GM12801 (cell line): ENCODE results near the gene ELMO1.

ENCODE experiments used
- TF ChIP-seq, protein P1 (sequence below): IDR thresholded peaks from one replicate; pipeline ENCODE4 v1.5.1; 2011; ENCODE audit warnings: control low read depth; ENCODE audit not compliant: insufficient read length; ENCODE audit errors: extremely low read depth

ELMO1 gene

DNA sequence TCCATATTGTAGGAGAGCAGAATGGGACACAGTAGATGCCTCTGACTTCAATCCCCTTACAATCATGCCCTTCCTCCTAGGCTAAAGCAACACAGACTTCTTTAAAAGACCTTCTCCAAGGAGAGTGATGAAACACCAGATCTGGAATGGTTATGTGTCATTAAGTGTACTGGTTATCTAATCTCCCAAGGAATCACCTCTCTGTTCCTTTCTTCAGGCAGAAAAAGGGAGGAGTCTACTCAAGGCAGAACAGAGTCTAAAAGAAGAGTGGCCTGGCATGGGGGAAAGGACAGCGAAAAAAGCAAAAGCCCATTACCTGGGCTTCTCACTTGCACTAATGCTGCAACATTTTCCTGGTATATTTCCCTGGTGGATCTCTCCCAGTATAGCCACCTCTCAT is 2.9 kb downstream of the ELMO1 start:
- TF ChIP-seq, protein P1, sequence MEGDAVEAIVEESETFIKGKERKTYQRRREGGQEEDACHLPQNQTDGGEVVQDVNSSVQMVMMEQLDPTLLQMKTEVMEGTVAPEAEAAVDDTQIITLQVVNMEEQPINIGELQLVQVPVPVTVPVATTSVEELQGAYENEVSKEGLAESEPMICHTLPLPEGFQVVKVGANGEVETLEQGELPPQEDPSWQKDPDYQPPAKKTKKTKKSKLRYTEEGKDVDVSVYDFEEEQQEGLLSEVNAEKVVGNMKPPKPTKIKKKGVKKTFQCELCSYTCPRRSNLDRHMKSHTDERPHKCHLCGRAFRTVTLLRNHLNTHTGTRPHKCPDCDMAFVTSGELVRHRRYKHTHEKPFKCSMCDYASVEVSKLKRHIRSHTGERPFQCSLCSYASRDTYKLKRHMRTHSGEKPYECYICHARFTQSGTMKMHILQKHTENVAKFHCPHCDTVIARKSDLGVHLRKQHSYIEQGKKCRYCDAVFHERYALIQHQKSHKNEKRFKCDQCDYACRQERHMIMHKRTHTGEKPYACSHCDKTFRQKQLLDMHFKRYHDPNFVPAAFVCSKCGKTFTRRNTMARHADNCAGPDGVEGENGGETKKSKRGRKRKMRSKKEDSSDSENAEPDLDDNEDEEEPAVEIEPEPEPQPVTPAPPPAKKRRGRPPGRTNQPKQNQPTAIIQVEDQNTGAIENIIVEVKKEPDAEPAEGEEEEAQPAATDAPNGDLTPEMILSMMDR: no peak

DNA sequence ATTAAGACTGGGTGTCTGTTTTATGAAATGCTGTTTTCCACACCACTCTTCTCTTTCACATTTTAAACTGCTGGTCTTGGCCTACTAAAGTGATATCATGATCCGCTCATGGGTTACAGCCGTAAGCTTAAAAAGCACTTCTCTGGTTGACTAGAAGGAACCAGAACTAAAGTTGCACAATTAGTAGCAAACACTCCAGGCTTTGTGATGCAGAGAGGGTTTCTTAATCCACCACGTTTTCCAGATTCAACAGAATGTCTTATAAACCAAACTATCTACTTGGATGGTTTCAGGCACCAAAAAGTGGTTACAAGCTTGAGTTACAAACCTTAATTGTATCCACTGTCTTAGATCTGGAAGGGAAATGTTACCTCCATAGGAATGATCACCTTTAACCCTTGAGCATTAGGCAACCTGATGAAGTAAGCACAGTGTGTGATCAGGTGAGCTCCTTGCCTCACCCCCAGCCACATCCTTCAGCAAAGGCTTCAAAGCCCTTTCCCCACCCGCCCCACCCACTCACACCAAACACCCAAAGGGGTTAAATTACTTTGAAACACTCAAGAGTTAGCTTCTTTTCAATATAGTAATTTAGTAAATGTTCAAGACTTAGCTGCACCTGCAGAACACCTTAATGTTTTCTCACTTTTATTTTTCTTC is 3.5 kb downstream of the ELMO1 start:
- TF ChIP-seq, protein P1: no peak

DNA sequence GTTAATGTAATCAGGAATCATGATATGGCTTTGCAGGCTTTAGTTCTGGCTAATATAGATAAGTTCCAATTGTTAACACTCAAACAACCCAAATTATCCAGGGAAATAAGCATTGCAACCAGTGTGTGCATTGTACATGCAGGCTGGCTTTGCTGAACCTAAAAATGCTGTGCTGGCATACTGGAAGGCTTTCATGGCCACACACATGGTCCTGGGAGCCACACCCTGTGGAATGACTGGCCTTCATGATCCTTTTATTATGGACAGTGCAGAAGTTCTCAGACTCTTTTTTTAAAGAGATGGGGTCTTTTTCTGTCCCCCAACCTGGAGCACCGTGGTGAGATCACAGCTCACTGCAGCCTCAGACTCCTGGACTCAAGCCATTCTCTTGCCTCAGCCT is 5.0 kb downstream of the ELMO1 start:
- TF ChIP-seq, protein P1: no peak

DNA sequence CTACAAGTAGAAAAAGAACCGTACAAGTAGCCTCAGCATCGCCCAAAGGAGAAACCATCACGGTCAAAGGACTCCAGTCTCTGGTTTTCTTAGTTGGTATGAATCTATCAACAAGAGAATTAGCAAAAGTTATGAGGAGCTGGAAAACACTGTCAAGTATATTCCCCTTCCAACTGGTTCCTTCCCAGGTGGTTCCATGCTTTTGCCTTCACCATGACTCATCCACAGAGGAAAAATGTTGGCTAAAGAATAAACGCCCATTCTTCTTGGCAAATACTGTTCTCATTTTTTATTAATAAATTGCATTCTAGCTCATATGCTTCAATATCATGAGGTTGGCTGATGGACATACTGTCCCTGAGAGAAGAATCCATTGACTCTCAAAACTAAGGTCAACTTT is 6.4 kb downstream of the ELMO1 start:
- TF ChIP-seq, protein P1: no peak

DNA sequence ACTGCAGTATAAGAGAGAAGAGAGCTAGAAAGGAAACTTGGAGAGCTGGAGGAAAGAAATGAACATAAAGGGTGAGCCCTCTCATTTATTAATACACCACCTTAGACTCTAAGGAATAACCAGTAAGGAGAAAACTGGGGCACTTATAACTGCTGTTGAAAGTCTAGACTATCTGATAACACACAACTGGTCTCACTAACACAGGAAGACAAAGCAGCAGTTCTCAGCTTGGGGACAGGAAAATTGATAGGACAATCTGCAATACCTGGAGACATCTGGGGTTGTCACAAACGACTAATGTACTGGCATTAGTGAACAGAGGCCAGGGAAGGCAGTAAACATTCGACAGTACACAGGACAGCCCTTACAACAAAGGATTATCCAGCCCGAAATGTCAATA is 6.8 kb downstream of the ELMO1 start:
- TF ChIP-seq, protein P1: no peak

DNA sequence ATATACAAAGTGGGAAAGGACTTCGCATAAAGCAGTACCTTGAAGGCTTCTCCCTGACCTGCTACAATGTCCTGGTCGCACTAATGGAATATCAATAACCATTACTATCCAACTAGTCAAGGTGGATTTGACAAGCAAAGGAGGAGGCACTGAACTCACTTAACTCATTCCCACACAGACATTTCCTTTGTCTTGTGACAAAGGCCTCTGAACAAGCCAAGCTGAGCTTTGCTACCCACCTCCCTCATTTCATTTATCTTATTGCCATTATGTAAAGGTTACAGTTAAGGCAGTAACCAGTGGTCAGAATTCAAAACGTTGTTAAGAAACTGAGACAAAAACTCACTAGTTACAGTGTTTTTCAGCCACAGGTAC is 7.3 kb downstream of the ELMO1 start:
- TF ChIP-seq, protein P1: no peak

DNA sequence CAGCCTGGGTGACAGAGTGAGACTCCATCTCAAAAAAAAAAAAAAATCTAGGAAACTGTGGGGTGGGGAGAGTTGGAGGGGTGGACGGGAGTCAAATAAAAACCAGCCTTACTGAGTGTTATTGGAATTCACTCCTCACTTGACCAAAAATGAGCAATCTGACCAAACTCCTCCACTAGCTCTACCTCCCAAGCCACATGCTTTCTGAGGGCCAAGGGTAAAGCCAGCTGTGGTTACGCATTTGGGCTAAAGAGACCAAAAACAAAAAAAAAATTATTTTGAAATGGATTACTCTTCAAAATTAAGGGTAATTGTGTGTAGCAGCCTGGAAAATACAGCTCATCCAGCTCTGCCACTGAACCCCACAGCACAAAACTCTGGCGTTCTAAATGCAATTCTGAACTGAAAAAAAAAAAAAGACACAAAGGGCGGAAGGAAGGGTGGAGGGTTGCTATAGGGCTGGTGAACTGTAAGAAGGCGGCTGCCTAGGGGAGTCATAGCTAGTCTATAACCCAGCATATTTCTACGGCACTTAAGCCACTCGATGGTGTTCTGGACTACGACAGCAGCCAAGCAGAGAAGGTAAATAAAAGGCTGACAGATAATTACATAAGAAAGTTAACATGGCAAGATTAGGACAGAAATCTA is 7.8 kb downstream of the ELMO1 start:
- TF ChIP-seq, protein P1: no peak

DNA sequence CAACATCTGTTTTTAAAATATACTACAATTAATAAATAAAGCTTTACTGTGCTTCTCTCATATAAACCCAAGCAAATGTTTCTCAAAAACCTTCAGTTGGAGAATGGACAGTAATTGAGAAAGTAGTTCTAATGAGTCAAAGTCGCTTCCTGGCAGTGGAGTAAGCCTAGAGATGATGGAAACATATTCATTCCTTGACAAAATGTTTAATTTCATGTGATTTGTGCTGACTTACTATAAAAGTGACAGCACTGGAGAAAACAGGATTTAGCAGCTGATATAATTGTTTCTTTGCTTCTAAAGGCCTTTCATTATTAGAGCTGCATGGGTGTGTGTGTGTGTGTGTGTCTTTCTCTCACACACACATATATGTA is 9.0 kb downstream of the ELMO1 start:
- TF ChIP-seq, protein P1: no peak
